HL-60 (cell line): ENCODE data around the gene STON2.

Experiments used
- CTCF ChIP-seq: IDR thresholded peaks from one replicate; pipeline ENCODE4 v1.5.1; 2011; ENCODE audit warnings: low read length, control low read depth, inconsistent platforms; ENCODE audit not compliant: insufficient read depth
- POLR2AphosphoS5 ChIP-seq: IDR thresholded peaks from 2 replicates; pipeline ENCODE4 v1.6.1; 2012; ENCODE audit warnings: low read depth
- REST ChIP-seq: IDR thresholded peaks from 2 replicates; pipeline ENCODE4 v1.6.1; 2012; ENCODE audit warnings: low read depth; ENCODE audit not compliant: insufficient replicate concordance

- no peak for TF ChIP-seq CTCF
- TF ChIP-seq POLR2AphosphoS5 = no peak
- TF ChIP-seq REST = no peak
These were observed 80.8 kb downstream of the STON2 start for GRCh38 chr14:81319314-81319713.
